D341Med (cell line): Measurements from ENCODE around the gene NAP1L4.

Source experiments
- DNase-seq: peaks from one replicate; pipeline ENCODE4 v3.0.0; 2012; ENCODE audit warnings: low spot score

NAP1L4 gene

GRCh38 chr11:2992997-2993325, 832 bp upstream of the NAP1L4 start:
- DNase-seq: no peak

DNA sequence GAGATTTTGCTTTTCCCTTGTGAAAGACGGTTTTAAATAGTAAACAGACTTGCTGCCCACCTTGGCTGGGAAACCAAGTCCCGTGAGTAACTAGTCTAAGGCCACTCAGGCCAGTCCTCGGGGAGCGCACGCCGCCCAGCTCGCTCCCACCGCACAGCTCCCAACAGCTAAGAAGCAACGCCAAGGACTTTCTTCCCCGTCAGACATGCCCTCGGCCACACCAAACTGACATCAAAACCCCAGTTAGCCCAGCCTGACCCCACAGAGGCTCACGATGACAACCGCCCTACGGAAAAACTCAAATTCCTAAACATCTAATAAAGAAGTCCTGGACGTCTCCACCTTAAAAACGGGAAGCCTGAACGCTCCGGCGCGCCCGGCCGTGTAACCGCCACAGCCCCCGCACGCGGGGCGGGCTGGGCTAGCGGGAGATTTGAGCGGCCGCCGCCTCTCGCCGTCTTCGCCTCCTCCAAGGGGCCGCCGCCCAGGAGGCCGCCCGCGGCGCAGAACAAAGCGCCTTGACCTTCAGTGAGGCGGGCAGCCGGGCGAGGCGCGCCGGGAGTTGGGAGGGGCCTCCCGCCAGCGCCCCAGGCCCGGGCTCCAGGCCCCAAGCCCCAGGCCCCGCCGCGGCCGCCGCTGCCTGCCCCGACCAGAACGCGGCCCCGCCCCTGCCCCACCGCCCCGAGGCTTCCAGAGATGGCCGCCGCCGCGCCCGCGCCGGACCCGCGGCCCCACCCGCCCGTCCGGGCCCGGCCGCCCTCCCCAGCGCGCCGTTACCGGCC, 486 bp downstream of the NAP1L4 start:
- no peak for DNase-seq

DNA sequence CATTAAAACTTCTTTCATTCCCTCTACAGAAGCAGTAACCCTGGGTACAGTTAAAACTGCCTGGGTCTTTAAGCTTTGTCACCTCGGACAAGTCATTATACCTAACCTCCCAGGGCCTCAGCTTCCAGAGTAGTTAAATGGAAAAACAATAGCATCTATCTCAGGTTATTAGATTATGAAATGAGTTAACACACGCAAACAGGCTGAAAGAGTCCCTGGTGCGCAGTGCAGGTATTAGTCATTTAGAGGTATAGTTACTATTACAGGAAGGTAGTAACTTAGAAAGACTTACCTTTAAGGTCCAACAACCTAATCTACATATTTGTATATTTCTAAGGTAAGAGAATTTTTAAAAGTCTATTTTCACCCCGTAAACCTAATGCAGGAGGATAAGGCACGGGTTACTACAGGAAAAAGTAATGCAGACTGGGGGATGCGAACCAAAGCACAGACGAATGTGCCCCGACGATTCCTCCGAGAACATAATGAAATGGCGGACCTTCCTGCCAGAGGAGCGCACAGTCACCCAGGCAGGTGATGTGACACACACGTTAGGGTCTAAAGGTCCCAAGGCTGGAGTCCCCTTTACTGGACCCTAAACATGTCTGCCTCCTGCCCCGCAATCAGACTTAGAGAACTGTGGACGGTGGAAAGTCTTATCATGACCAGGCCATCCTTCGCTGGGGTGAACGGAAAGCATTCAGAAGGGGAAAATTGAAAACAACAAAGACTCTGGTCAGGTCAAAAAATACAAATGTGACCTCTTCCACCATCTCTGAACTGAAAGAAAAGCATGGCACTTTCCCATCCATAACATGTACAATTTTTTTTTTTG, 1.3 kb downstream of the NAP1L4 start:
- DNase-seq: no peak

GRCh38 chr11:2989551-2989950, 2.6 kb downstream of the NAP1L4 start:
- DNase-seq: no peak

GRCh38 chr11:2989006-2989405, 3.1 kb downstream of the NAP1L4 start:
- DNase-seq: no peak

- DNase-seq: no peak
These were observed 4.0 kb downstream of the NAP1L4 start for GRCh38 chr11:2987881-2988861.

DNA sequence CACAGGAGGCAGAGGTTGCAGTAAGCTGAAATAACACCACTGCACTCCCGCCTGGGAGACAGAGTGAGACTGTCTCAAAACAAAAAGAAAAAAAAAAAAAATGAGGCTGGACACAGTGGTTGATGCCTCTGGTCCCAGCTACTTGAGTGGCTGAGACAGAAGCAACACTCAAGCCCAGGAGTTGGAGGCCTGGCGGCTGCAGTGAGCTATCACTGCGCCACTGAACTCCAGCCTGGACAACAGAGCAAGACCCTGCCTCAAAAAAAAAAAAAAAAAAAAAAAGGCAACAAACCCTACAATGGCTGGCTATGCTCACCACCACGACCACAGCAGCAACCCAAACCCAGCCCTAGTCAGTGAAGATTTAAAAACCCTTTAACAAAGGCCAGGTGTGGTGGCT, 8.2 kb downstream of the NAP1L4 start:
- no peak for DNase-seq

- DNase-seq: no peak
These were observed 9.9 kb downstream of the NAP1L4 start for GRCh38 chr11:2982214-2982613.

GRCh38 chr11:2981130-2981529, 11.0 kb downstream of the NAP1L4 start:
- DNase-seq: no peak

- DNase-seq: no peak
These were observed 11.8 kb downstream of the NAP1L4 start for GRCh38 chr11:2980168-2980840.

- DNase-seq: no peak
These were observed 15.0 kb downstream of the NAP1L4 start for GRCh38 chr11:2977113-2977512.

- DNase-seq: no peak
These were observed 15.7 kb downstream of the NAP1L4 start for GRCh38 chr11:2976294-2977063.

DNA sequence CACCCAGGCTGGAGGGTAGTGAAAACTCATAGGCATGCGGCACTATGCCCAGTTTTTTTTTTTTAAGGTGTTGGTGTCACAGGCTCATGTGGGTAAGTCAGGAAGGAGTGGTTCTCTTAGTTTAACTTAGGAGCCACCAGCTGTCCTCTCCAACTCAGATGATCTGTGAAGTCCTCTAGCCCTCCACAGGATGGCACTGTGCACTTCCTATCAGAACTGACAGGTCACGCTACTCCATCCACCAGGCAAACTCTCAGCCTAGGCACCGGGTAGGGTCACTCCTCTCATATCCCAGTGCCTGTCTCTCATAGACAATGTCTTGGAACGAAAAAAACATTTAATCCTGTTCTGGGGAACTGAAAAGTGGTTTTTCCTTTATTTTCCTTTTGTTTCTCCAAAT, 16.5 kb downstream of the NAP1L4 start:
- DNase-seq: peak; percentile 70

GRCh38 chr11:2974272-2974671, 17.9 kb downstream of the NAP1L4 start:
- DNase-seq: no peak

GRCh38 chr11:2968341-2968900, 23.7 kb downstream of the NAP1L4 start:
- DNase-seq: no peak

- DNase-seq: no peak
These were observed 27.3 kb downstream of the NAP1L4 start for GRCh38 chr11:2964782-2965181.

DNA sequence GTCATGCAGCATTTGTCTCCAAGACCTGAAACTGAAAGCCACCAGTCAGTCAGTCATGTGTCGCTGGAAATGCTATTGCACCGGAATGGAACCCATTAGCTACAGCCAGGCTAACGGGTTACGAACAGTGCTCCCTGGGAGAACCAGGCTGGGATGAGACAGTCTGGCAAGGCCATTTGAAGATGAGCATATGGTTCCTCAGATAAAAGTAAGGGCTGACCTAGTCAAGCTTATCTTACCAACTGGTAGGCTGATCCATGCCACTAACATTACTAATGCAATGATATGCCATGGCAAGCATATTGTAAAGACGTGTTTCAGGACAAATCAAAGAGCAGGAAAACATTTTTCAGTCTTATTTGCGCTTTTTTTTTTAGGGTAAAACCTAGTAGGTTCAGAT, 28.4 kb downstream of the NAP1L4 start:
- DNase-seq: no peak

GRCh38 chr11:2963112-2963754, 28.9 kb downstream of the NAP1L4 start:
- no peak for DNase-seq

- DNase-seq: no peak
These were observed 31.0 kb downstream of the NAP1L4 start for GRCh38 chr11:2961080-2961479.

DNA sequence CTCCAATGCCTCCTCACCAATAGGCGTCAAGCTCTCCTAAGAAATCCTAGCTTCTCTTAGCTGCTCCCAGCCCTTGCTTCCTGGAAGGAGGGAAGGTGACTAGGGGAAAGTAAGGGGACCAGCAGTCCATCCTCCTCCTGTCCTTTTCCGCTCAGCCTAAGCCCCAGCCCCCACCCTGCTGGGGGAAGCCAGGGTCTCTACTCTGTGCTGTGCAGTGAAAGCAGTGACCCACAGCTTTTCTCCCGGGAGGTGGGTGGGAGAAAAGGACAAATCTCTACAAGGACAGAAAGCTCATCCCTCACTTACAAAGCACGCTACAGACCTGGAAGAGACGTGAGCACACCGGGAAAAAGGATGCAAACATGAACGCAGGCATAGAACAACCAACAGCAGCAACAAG, 32.0 kb downstream of the NAP1L4 start:
- no peak for DNase-seq
